Measurements from ENCODE around the gene AHI1.
A peak's percentile ranks its signal among the peaks of the same experiment; 100 is the strongest.

The AHI1 gene

DNA sequence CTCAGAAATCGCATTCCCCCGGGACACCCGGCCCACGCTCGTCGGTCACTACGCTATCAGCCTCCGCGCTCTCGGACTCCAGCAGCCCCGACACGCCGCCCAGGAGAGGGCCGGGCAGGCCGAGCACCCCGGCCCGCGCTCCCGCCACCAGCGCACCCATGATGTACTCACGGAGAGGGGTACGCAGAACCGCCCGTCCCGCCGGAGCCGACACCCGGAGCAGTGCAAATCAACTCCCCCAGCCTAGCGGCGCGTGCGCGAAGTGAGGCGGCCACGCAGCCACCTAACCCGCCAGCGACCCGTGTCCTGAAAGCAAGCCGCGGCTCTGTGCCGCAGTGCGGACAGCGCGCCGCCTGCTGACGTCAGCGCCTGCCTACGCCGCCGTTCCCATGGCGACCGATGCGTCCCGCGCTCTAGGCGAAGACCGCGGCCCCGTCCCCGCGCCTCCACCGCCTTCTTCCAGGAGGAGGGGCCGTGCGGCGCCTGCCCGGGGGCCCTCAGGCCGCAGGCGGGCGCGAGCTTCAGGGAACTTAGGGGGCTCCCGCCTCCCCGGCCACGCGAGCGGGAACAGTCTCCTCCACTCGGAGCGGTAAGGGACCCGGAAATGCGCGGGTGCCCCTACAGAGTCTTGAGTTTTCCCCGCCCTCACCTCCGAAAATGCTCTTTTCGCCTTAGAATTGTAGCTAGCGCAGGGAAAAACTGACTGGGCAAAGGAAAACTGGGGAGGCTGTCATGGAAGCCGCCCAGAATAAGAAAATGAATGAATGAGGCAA lies at the start of gene AHI1:
AHI1 (minus strand) TSS at position 329 of the 773 bp plus-strand sequence. CDS start 5,503 bp downstream, outside the sequence.
- DNase-seq: peak; percentile 96

DNA sequence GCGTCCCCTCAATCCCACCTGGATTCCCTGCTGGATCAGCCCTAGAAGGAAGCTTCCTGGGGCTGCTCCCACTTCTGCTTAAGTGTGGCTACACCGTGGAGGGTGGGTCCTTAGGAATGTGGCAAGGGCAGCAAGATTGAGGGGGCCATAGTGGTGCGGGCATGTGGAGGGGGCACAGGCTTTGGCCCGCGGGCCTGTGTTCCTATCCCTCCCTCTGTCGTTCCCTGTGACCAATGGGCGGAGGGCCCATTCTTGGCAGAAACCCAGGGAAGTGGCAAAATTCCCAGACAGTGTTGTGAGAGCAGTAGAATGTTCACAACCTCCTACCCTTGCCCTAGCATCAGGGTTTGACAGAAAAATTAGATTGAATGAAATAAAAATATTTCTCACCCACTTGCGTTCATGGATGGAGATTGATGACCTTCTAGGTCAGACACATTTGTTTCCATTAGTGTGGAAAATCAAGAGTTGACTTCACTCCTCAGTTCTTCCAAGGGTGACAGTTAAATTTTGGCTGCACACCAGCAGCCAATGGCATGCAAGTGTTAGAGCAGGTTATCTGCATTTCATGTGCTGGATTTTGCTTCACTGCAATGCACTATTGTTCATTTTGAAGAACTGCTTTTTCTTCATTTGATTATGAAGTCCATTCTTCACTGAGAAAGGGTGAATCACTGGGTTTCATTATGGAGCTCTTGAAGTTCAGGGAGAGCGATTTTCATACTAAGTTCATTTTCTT lies 49.3 kb upstream of the AHI1 start:
- no peak for DNase-seq

DNA sequence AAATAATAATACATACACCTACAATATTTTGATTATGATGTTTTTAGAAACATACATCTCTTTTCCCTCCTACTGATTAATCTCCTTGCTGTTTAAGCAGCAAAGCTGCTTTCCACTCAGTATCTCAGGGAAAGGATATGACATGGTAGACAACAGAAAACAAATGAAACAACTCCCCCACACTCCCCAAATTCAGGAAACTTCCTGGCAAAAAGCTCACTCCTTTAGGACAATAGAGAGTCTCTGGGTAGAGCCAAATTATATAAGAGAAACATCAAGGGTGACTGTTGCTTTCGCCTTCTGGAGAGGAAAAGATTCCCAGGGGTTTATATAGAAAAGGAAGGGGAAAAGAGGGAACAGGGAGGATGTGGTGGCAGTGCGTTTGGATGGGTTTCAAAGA lies 48.7 kb upstream of the AHI1 start:
- DNase-seq: no peak

DNA sequence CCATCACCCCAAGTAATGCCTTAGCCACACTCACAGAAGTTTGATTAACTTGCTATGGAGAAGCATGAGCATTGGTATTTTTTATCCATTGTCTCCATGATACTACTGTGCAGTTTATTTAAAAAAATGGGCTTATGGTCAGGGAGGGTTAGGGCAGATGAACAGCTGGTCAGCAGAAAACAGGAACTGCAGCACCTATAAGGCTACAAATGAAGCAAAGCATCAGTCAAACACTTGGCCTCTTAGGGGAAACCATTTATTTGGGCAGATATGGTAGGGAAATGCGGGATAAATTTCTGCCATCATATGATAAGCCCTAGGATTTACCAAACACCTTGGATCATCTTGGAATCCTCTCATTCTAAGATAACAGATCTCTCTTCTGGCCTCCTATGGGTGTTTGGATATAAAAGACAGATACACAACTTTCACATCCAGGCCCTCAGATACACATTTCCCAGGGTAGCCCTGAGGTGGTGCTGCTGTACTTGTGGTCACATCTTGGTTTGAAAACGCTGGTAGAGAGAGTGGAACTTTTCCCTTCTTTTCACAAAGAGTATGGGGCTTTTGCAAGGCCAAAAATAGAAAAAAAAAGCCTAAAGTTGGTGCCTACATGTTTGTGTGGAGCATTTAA lies 42.8 kb upstream of the AHI1 start:
- no peak for DNase-seq

DNA sequence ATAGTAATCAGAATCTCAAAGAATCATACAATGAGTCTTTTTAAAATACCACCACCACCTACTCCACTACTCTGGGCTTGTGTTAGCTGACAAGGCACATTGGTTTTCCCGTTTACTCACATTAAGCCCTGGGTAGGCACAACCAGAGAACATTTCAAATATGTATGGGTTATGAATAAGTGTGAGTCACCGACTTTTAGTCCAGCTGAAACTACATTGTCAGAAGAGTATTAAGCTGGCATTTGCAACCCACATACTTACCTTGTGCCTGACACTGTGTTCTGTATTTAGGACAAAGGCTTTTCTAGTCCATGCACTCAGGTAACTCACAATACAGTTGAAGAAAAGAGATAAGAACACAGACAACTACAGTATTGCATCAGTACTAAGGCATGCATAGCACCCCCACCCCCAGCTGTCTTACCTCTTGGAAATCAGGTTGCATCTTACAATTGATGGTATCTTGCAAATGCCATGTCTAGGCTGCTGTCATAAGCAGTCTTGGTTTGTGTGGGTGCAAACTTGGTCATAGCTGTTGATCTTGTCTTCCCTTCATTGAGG lies 40.3 kb upstream of the AHI1 start:
- DNase-seq: no peak

DNA sequence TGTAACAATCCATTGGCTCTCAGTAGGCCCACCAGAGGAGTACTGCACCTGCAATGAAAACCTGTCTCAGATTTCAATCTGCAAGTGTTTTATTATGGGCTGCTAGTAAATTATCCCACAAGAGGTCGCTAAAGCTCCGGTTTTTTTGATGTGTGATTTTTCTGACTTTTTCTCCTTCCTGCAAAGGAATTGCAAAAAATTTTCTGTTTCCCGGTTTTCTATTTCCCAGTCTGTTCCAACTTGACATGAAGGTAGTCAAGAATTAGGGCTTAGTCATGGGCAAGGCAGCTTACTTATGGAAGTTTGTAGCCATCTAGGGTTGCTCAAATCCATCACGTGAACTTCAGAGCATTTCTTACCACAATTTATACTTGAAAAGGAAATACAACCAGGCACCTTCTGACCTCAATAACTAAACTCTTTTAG lies 38.5 kb upstream of the AHI1 start:
- peak; percentile 19 for DNase-seq

DNA sequence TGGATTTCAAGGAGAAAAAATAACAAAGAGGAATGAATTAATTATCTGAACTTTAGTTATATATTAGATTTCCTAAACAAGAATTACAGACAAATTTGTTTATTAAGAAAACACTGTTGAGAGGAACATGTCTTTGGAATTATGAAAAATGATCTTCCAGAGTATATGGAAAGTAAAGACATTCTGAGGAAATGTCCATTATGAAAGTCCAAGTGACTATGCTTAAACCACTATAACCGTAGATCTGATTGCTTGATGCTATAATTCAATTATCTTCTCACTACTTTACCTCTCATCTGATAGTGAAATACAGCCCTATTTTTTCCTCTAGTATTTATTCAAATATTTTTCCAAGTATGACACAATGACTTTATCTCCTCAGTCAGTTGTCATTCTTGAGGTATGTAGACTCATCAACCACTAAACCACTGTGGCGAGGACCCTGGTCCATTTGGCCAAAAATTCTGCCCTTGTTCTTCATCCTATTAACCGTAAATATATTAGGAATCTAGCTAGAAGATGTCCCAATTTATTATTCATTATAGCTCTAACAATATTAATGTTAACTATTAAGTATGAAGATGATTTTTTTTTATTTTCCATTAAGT lies 37.3 kb upstream of the AHI1 start:
- DNase-seq: no peak

DNA sequence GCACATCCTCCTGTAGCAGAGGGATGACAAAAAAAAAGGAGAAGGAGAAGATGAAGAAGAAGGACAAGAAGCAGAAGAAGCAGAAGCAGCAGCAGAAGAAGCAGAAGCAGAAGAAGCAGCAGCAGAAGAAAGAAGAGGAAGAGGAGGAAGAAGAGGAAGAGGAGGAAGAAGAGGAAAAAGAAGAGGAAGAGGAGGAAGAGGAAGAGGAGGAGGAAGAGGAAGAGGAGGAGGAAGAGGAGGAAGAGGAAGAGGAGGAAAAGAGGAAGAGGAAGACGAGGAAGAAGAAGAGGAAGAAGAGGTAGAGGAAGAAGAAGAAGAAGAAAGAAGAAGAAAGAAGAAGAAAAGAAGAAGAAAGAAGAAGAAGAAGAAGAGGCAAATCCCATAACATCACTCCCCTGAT lies 35.0 kb upstream of the AHI1 start:
- DNase-seq: no peak

DNA sequence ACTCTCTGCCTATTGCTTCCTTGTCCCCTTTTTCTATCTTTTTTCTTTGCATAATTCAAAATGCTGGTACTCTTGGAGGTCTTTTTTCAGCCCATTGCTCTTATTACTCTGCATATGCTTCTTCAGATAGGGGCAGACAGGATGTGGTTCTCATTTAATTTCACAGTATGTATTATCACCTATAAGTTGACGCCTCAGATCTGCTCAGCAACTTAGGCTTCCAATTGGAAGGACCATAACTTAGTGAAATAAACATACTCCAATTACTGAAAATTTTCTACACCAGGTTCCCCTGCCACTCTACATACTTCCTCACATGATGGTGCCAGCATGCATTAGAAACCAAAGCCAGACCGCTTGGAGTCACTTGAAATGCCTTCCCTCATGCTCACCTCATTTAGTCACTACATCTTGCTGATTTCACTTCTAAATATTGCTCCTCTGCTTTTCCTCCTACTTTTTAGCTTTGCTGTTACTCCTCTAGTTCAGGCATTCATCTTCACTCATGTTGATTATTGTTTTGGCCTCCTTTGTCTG lies 34.5 kb upstream of the AHI1 start:
- DNase-seq: no peak

DNA sequence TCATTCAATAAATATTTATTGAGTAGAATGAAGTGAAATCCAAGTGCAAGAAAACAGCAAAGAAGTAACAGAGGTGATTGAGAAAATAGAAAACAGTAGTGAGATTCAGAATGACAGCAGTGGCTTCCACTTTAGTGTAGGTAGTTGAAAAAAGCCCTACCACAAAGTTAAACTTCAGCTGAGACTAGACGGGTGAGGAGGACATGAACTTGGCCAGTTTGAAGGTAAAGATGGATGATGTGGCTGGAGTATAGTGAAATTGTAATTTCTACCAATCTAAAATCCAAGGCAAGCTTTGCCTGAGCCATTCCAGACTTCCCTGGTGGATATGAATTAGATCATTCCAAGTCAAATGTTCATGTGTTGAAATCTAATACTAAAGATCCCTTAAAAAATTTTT lies 32.6 kb upstream of the AHI1 start:
- no peak for DNase-seq

DNA sequence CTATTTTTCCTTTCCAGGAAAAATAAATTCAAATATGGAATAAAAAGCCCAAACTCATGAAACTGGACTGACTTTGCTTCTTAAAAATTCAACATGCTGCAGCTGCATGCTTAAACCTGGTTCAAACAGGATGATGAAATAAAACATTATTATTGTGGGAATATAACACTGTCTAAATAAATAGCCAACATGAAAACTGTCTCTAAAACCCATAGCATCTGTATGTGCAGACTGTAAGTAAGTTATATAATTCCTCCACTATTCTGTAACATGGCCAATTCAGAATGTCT lies 30.4 kb upstream of the AHI1 start:
- DNase-seq: no peak

DNA sequence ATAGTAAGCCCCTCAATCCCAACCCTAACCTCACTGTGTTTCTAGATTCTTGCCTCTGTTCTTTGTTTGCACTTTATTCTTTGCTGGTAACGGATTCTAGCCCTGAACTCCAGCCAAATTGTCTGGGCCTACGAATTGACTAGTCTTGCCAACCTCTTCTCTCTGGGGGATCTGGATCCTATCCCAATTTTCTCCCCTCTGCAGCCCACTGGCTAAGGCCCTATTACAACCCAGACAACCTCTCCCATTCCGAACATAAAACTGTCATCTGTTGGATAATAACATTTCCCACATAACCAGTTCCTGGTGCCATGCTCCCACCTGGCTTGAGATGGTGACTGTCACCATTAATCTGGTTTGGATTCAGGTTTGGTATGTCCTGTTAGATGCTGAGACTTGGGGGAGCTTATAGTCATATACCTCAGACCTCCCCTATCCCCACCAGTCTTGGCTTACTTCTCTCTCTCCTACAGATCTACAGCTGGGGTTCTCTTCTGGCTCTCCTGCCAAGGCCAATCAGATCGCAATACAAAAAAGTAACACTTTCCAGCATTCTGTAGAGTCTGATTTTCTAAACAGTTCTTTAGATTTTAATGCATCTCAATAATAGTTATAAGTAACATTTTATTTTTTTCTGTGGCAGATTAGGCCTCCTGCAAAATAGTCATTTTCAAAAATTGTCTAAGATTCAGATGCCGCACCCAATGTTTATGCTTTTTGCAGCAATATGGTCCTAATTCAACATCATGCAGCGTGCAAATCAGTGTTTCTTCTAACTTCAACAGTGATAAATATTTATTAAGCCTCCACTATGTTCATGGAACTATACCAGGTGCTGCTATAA lies 29.8 kb upstream of the AHI1 start:
- no peak for DNase-seq

DNA sequence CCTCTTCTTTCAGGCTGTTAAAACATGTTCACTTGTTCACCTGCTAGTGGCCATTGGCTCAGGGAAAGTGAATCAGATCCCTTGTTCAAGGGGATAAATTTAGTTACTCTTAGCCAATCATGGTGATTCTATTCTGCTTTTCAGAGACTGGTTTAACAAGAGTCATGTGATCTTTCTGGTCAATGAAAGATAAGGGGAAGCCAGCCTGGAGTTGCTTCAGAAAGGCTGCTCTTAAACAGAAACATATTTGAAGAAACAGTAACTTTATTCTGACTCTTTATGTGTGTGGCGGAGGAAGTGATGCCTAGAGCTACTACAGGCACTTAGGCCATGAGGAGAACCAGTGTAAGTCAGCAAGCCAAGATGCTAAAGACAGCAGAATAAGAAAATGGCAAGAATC lies 28.1 kb upstream of the AHI1 start:
- DNase-seq: no peak

DNA sequence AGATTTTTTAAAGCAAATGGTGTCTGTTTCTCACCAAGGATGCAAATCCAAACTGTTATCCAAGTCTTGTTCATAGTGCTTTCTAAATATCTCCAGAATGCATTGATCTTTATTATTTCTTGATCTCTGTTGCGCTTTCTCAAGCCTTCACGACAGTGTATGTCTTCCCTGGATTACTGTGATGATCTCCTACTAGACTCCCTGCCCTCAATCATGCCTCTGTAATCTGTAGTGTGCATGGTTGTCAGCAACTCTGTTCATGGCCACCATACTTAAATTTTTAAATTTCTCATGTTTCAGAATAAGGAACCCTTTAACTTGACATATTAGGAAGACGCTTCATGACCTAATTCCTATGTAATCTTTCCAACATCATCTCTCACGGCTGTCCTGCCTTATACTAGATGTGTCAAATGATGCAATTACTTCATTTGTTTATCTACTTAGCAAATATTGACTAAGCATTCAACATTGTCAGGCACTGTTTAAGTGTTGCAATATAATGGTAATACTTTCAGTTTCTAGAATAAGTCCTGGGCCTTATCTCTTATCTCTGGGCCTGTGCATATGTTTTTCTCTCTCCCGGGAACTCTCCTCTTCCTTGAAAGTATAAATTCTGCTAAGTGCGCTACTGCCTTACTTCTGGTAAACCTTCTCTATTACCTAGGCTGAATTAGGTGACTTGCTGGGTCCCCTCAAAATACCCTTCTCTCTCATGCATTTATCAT lies 25.6 kb upstream of the AHI1 start:
- no peak for DNase-seq

DNA sequence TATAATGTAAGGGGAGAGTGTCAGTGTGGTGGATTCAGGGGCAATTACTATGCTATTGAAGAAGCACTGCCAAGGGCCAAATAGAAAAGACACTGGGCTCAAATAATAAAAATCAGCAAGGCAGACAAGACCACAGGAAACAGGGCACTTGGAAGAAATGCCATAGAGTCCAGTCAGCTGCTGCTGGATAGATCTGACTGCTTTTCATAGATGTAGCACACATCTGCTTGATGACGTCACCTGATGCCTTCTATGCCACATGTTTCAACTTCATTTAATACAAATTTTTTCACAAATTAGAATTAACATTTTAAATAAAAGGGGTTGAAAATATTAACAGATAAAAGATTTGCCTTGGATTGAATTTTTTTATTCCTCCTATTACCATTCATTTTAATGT lies 23.9 kb upstream of the AHI1 start:
- no peak for DNase-seq

DNA sequence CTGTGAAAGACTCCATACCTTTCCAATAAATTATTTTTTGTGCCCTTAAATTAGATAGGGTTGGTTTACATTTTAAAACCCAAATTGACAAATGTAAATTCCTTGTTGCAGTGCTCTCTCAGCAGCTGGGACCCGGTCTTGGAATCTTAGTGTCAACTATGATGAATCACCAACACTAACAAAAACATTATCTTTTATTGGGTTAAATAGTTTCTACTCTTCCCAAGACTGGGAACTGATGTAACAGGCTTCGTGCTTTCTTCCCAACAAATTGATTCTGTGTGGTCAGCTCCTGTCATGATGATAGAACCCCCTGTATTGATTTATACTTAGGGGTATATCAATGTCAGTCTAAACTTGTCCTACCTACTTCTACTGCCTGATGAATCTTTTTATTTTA lies 23.2 kb upstream of the AHI1 start:
- DNase-seq: no peak

DNA sequence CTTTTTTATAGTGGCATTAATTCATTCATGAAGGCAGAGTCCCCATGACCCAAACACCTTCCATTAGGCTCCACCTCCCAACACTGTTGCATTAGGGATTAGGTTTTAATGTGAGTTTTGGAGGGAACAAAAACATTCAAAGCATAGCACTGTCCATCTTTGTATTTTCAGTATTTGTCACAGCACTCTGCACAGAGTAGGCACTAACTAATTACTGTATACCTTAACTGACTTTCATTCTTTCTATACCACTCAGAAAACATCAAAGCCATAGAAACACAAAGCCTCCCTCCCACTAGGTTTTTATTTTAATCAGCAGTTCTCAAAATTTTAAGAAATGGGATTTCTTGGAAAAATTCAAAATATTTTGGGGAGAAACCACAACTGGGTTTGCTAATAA lies 21.8 kb upstream of the AHI1 start:
- DNase-seq: no peak

DNA sequence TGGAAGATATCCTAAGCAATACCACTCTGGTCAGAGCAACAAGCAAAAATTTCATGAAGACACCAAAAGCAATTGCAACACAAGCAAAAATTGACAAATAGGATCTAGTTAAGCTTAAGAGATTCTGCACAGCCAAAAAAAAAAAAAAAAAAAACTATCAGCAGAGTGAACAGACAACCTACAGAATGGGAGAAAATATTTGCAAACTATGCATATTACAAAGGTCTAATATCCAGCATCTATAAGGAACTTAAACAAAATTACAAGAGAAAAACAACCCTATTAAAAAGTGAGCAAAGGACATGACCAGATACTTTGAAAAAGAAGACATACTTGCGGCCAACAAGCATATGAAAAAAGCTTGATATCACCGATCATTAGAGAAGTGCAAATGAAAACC lies 20.0 kb upstream of the AHI1 start:
- DNase-seq: no peak

DNA sequence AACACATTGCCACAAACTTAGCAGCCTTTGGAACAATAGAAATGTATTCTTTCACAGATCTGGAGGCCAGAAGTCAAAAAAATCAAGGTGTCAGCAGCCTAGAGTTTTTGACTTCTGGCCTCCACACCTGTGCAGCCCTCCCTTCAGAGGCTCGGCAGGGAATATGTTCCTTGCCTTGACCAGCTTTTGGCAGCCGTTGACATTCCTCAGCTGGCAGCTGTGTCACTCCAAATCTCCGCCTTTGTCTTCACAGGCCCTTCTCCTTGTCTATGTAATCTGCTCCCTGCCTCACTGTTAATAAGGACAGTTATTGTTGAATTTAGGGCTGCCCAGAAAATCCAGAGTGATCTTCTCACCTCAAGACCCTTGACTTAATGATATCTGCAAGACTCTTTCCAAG lies 17.2 kb upstream of the AHI1 start:
- DNase-seq: no peak

DNA sequence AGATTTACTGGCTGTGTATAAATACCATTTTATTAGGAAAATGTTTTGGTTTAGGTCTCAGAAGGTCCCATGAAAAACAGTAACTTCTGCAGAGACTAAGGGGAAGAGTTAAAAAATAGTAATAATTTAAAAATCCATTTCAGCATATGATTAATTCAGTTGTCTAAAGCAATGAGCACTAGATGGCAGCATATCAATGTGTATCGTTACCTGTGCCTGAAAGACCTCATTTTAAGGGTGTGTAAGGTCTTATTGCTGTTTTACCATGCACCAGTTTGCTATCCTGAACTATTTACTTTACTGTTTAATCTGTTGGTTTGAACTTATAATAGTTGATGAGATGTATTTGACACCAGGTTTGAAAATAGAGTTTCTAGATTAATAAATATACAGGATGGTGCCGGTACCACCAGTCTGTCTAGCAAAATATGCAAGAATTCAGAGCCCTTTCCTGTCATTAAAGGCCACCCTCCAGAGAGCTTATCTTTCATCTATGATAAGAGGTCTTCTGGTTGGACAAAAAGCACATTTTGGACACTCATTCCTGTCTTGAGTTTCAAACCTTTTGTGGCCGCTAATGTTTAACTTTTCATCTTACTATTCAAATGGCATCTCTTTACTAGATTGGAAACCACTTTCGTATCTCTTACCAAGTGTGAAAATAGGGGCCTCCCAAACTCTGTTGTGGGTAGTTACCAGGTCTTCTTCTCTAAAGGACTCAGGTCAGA lies 8.9 kb upstream of the AHI1 start:
- peak; percentile 37 for DNase-seq

DNA sequence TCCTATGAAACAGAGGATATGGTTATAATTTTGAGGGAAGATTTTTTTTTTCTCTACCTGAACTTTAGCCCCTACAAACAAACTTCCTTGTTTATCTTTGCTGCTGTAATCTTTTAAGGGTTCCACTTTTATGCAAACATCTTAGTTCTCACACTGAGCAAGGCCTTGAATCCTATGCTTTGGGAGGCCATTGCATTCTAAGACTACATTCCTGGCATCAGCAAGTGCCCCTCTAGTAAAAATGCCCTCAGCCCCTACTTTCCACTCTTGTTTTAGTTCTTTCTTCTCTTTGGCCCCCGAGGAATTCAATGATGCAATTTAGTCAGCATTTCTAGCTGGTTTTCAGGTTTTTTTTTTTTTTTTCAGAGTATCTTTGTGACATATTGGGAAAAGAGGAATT lies 8.1 kb upstream of the AHI1 start:
- DNase-seq: no peak
